HL-60 (cell line): ENCODE measurements around the gene EFNA5.

Source experiments
- GABPA ChIP-seq: IDR thresholded peaks from 2 replicates; pipeline ENCODE4 v1.6.1; 2012; ENCODE audit warnings: low read depth
- POLR2AphosphoS5 ChIP-seq: IDR thresholded peaks from 2 replicates; pipeline ENCODE4 v1.6.1; 2012; ENCODE audit warnings: low read depth
- REST ChIP-seq: IDR thresholded peaks from 2 replicates; pipeline ENCODE4 v1.6.1; 2012; ENCODE audit warnings: low read depth; ENCODE audit not compliant: insufficient replicate concordance
- TF ChIP-seq, protein P1 (sequence below): IDR thresholded peaks from one replicate; pipeline ENCODE4 v1.5.1; 2011; ENCODE audit warnings: low read length, control low read depth, inconsistent platforms; ENCODE audit not compliant: insufficient read depth

DNA sequence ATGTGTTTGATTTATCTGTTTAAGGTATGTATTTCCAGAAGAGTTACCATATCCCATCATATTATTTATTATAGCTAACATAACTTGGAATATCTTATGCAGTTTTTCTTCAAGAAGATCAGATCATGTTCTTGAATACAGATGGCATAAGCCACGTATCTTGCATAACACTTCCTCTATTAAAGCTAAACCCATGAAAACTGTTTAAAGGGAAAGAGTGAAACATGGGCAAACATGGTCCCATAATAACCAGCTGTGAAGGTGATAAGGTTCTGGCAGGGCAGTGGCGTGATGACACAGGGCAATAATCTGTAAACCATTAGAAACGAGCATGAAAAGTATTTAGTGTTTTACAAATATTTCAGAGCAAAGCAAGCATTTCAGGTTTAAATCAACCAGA lies 34.2 kb downstream of the EFNA5 start:
- TF ChIP-seq, protein P1, sequence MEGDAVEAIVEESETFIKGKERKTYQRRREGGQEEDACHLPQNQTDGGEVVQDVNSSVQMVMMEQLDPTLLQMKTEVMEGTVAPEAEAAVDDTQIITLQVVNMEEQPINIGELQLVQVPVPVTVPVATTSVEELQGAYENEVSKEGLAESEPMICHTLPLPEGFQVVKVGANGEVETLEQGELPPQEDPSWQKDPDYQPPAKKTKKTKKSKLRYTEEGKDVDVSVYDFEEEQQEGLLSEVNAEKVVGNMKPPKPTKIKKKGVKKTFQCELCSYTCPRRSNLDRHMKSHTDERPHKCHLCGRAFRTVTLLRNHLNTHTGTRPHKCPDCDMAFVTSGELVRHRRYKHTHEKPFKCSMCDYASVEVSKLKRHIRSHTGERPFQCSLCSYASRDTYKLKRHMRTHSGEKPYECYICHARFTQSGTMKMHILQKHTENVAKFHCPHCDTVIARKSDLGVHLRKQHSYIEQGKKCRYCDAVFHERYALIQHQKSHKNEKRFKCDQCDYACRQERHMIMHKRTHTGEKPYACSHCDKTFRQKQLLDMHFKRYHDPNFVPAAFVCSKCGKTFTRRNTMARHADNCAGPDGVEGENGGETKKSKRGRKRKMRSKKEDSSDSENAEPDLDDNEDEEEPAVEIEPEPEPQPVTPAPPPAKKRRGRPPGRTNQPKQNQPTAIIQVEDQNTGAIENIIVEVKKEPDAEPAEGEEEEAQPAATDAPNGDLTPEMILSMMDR = no peak
- TF ChIP-seq POLR2AphosphoS5 (no peak), GABPA (no peak), REST (no peak)
